AG04450 (cell line): Measurements from ENCODE around the gene ASNSD1. TPM values are rescaled to one million over a fixed set of nuclear protein-coding genes. Genes with fewer than 3 reads are reported as not detected.
"Not testable (repeated sequence)": the region's sequence is repeated elsewhere in the genome, so short reads cannot be mapped to it uniquely, and the experiment has no call there.

Experiments
- CTCF ChIA-PET: fragments of 300-600, 350-600 bp; formaldehyde crosslinking; extraction: SDS; loops from one replicate; lab custom pipeline; 2022; ENCODE audit warnings: antibody characterized with exemption, inconsistent platforms; lab: Charles Lee
- POLR2A ChIA-PET: fragments of 350-600 bp; formaldehyde crosslinking; extraction: SDS; loops from one replicate; lab custom pipeline; 2021; ENCODE audit warnings: antibody characterized with exemption, inconsistent platforms; lab: Yijun Ruan, JAX
- DNase-seq: peaks from one replicate; pipeline ENCODE4 v3.0.0-alpha.2; 2011; ENCODE audit warnings: low read depth, low spot score
- H3K27ac ChIP-seq: one replicate; pipeline ENCODE4 v1.5.1; 2012; ENCODE audit warnings: low read depth, low read length, control low read depth
- H3K27me3 ChIP-seq: one replicate; pipeline ENCODE4 v1.6.0; 2012; ENCODE audit warnings: low read length; ENCODE audit not compliant: control insufficient read depth, insufficient read depth
- H3K4me3 ChIP-seq: 2 replicates; pipeline ENCODE4 v1.5.1; 2011; ENCODE audit warnings: mild to moderate bottlenecking, low read depth, low read length, control low read depth
- H3K9me3 ChIP-seq: 2 replicates; pipeline ENCODE4 v1.5.1; 2012; ENCODE audit warnings: low read length; ENCODE audit not compliant: control insufficient read depth, insufficient read depth
- CTCF ChIP-seq: IDR thresholded peaks from 2 replicates; pipeline ENCODE4 v1.5.1; 2011; ENCODE audit warnings: low read depth, low read length, control low read depth, inconsistent platforms
- polyA plus RNA-seq: library from polyadenylated mRNA; depleted of rRNA; stranded (reverse); fragments of >200 nt; gene quantifications from 2 replicates; pipeline ENCODE4 v1.2.3, GENCODE V29; 2011

ASNSD1 gene
- polyA plus RNA-seq, 1 experiment = 50.1 TPM

GRCh38 chr2:189660803-189661147, 484 bp upstream of the ASNSD1 start:
- DNase-seq = no peak
- Histone ChIP-seq H3K27ac (no peak overlapping the region), H3K4me3 (no peak overlapping the region; the same call in 1 of the 2 replicates), H3K27me3 (no peaks in the 10 kb centered on the region), H3K9me3 (peaks cover 3% of the 10 kb centered on the region; the same call in 1 of the 2 replicates)
- ChIA-PET POLR2A (interaction anchor here (0.8 to 1.5 kb wide), 3 partner anchors 14 to 80 kb away, joined by 3 to 4 read pairs (median 3); partner anchors contain the start of genes ANKAR and SLC40A1), CTCF (interaction anchor here (0.5 to 6.1 kb wide), 73 partner anchors 10 to 658 kb away, joined by 3 to 114 read pairs (median 4); partner anchors contain the start of genes ANKAR, HIBCH, OSGEPL1 and SLC40A1)
- no peak for TF ChIP-seq CTCF

GRCh38 chr2:189661957-189662321, 680 bp downstream of the ASNSD1 start:
- TF ChIP-seq CTCF = no peak
- H3K27me3 ChIP-seq = no peaks in the 10 kb centered on the region
- H3K27ac ChIP-seq = peak overlapping the region; percentile 54
- ChIA-PET POLR2A (interaction anchor here (1.4 to 1.5 kb wide), 2 partner anchors 12 to 82 kb away, joined by 3 to 4 read pairs; partner anchors contain the start of genes ANKAR and SLC40A1), CTCF (interaction anchor here (1.0 to 6.1 kb wide), 13 partner anchors 12 to 409 kb away, joined by 3 to 114 read pairs (median 18); partner anchors contain the start of genes ANKAR and OSGEPL1)
- DNase-seq = no peak
- peaks cover 3% of the 10 kb centered on the region; the same call in 1 of the 2 replicates for H3K9me3 ChIP-seq
- H3K4me3 ChIP-seq = peak overlapping the region; percentile 100

GRCh38 chr2:189662669-189663226, 1.5 kb downstream of the ASNSD1 start:
- ChIA-PET CTCF (interaction anchor here (2.7 to 6.1 kb wide), 4 partner anchors 11 to 100 kb away, joined by 35 to 114 read pairs (median 39); partner anchors contain the start of genes ANKAR and OSGEPL1), POLR2A (no interaction called here)
- TF ChIP-seq CTCF = no peak

GRCh38 chr2:189663319-189663718, 2.1 kb downstream of the ASNSD1 start:
- H3K27me3 ChIP-seq, DNase-seq, POLR2A ChIA-PET, H3K9me3 ChIP-seq, H3K4me3 ChIP-seq, H3K27ac ChIP-seq: not testable (repeated sequence)
- CTCF ChIA-PET = interaction anchor here (1.6 to 6.1 kb wide), 2 partner anchors 10 to 36 kb away, joined by 7 to 114 read pairs; partner anchors contain the start of gene ANKAR

More at GRCh38 chr2:189662669-189663226, 1.5 kb downstream of the ASNSD1 start:
- no peaks in the 10 kb centered on the region for H3K27me3 ChIP-seq
- no peak overlapping the region for H3K27ac ChIP-seq
- H3K4me3 ChIP-seq = peak overlapping the region; percentile 100
- H3K9me3 ChIP-seq = peaks cover 3% of the 10 kb centered on the region; the same call in 1 of the 2 replicates
- DNase-seq = no peak

- CTCF ChIA-PET = interaction anchor here (1.9 to 7.8 kb wide), 2 partner anchors 6 to 29 kb away, joined by 7 to 114 read pairs; partner anchors contain the start of gene ASNSD1
- no peak for DNase-seq
- Histone ChIP-seq H3K27ac (no peak overlapping the region), H3K27me3 (no peaks in the 10 kb centered on the region), H3K9me3 (no peaks in the 10 kb centered on the region), H3K4me3 (no peak overlapping the region)
- no peak for TF ChIP-seq CTCF
- POLR2A ChIA-PET = no interaction called here
Measured at GRCh38 chr2:189669913-189670312, 8.7 kb downstream of the ASNSD1 start.
